Panc1 (cell line): Measurements from ENCODE around the gene LRRC1. TPM values are rescaled to one million over a fixed set of nuclear protein-coding genes. Genes with fewer than 3 reads are reported as not detected.

Experiments
- ATAC-seq: fragments of 200-7000 bp; cut with Tn5 transposase; 2 replicates; pipeline ENCODE4 v1.9.1; 2020; ENCODE audit warnings: mild to moderate bottlenecking, moderate library complexity
- BruUV-seq: library from RNA; stranded (reverse); fragments of 400-500 nt; replicated peaks from 2 replicates; lab custom pipeline; 2021; lab: Mats Ljungman, UMichigan
- CTCF ChIA-PET: fragments of 300-600 bp; sonication (Branson Sonifier 250); formaldehyde crosslinking; loops from one replicate; lab custom pipeline; 2022; ENCODE audit warnings: antibody characterized with exemption; lab: Charles Lee
- POLR2A ChIA-PET: fragments of 300-600 bp; sonication (Branson Sonifier 250); formaldehyde crosslinking; loops from one replicate; lab custom pipeline; 2022; ENCODE audit warnings: antibody characterized with exemption; lab: Charles Lee
- DNase-seq: peaks from one replicate; pipeline ENCODE4 v3.0.0-alpha.2; 2010; ENCODE audit warnings: low read depth, low spot score
- H3K27ac ChIP-seq: 2 replicates; pipeline ENCODE4 v1.5.1; 2011; ENCODE audit warnings: mild to moderate bottlenecking, low read length, inconsistent platforms
- H3K27me3 ChIP-seq: fragments of 200-500 bp; sonication (Bioruptor generic); 2 replicates; pipeline ENCODE4 v1.6.0; 2014; ENCODE audit warnings: low read length, inconsistent platforms; ENCODE audit not compliant: control insufficient read depth, insufficient read depth
- H3K36me3 ChIP-seq: fragments of 200-500 bp; sonication (Bioruptor generic); 2 replicates; pipeline ENCODE4 v1.5.1; 2014; ENCODE audit warnings: inconsistent platforms, mild to moderate bottlenecking, low read length, moderate library complexity; ENCODE audit not compliant: control insufficient read depth, insufficient read depth
- H3K4me1 ChIP-seq: 2 replicates; pipeline ENCODE4 v1.5.1; 2011; ENCODE audit warnings: inconsistent platforms, mild to moderate bottlenecking, low read length, moderate library complexity; ENCODE audit not compliant: control insufficient read depth, insufficient read depth
- H3K4me3 ChIP-seq, 2 experiments: 2 replicates each; pipeline ENCODE4 v1.5.1; 2011 to 2012; ENCODE audit warnings: low read depth in 2 of 2, low read length in 2 of 2, mild to moderate bottlenecking in 2 of 2, inconsistent platforms in 1 of 2, moderate library complexity in 1 of 2
- H3K9me3 ChIP-seq: fragments of 200-500 bp; sonication (Bioruptor generic); 2 replicates; pipeline ENCODE4 v1.5.1; 2014; ENCODE audit warnings: low read depth, mild to moderate bottlenecking, inconsistent platforms, low read length, moderate library complexity; ENCODE audit not compliant: control insufficient read depth, insufficient read depth
- CTCF ChIP-seq: fragments of 450-650 bp; IDR thresholded peaks from 2 replicates; pipeline ENCODE4 v1.5.1; 2017; ENCODE audit warnings: mild to moderate bottlenecking
- POLR2AphosphoS5 ChIP-seq: IDR thresholded peaks from 2 replicates; pipeline ENCODE4 v1.6.1; 2012; ENCODE audit warnings: mild to moderate bottlenecking, low read depth, low read length, moderate library complexity
- REST ChIP-seq, 2 experiments: IDR thresholded peaks; 2 replicates each; pipeline ENCODE4 v1.6.1; 2011 to 2012; ENCODE audit warnings: low read depth in 2 of 2, control low read depth in 1 of 2, low read length in 1 of 2, mild to moderate bottlenecking in 1 of 2, moderate library complexity in 1 of 2; ENCODE audit not compliant: insufficient read depth in 1 of 2
- SIN3A ChIP-seq: IDR thresholded peaks from 2 replicates; pipeline ENCODE4 v1.6.1; 2012; ENCODE audit warnings: low read depth, mild to moderate bottlenecking, low read length, moderate library complexity, borderline replicate concordance; ENCODE audit not compliant: insufficient read depth
- TCF7L2 ChIP-seq: IDR thresholded peaks from 2 replicates; pipeline ENCODE4 v1.6.1; 2011; ENCODE audit warnings: mild to moderate bottlenecking, low read depth, low read length, inconsistent platforms
- in situ Hi-C: cut with HindIII; loops from 2 replicates; pipeline ENCODE4 v1.10.0; 2016; ENCODE audit warnings: low sequenced_read_pairs, low pct_unique_long_range_greater_than_20kb
- intact Hi-C: fragments of 100-400 bp; cut with micrococcal nuclease; formaldehyde crosslinking; loops from one replicate; pipeline ENCODE4 v1.10.0; 2022; ENCODE audit not compliant: unreplicated experiment
- total RNA-seq: library from RNA; stranded (reverse); gene quantifications from one replicate; pipeline ENCODE4 v1.2.1, GENCODE V29; 2021; ENCODE audit not compliant: unreplicated experiment

The LRRC1 gene
- total RNA-seq, 1 experiment from 2014 or later: 13.8 TPM

DNA sequence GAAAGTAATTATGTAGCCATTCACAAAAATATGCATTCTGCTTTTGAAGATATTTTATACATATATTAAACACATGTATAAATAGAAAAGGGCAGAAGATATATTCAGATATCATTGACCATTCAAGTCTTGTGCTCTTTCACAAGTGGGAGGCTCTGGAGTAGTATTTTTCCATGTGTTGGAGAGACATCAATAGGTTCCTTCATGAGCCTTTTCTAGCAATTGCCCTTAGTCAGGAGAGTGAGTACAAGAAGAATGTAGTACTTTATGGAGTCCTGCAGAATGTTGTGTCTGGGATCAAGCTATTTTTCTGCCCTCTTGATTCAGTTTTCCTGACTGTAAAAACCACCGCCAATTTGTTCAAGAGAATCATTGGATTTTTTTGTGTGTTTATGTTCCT is 117.9 kb downstream of the LRRC1 start:
- Histone ChIP-seq H3K9me3 (no peaks in the 10 kb centered on the region), H3K36me3 (no peaks in the 10 kb centered on the region), H3K27me3 (no peaks in the 10 kb centered on the region), H3K27ac (no peak overlapping the region), H3K4me3 (no peak overlapping the region), H3K4me1 (no peaks in the 10 kb centered on the region)
- TF ChIP-seq CTCF: no peak
- no peak for TF ChIP-seq REST (IDR thresholded peaks at IDR 0.05; ENCODE audit: insufficient read depth in 1 of 2, low read depth in 2 of 2, low read length in 1 of 2)
- no peak for TF ChIP-seq POLR2AphosphoS5
- no peak for TF ChIP-seq SIN3A
- no TSS peak for BruUV-seq
- ATAC-seq (no peak), DNase-seq (no peak)
- in situ Hi-C loops: no loop called here
- ChIA-PET POLR2A (interaction anchor here (0.7 kb wide), 1 partner anchor 41 kb away, joined by 3 read pairs; no protein-coding TSS in a partner anchor), CTCF (interaction anchor here (0.6 kb wide), 1 partner anchor 32 kb away, joined by 3 read pairs; no protein-coding TSS in a partner anchor)
- intact Hi-C loops: no loop called here

- BruUV-seq: no TSS peak
- no peaks in the 10 kb centered on the region for H3K36me3 ChIP-seq
- no peak overlapping the region for H3K4me3 ChIP-seq
- intact Hi-C loops (no loop called here), in situ Hi-C loops (no loop called here)
- no peak for TF ChIP-seq REST (IDR thresholded peaks at IDR 0.05; ENCODE audit: insufficient read depth in 1 of 2, low read depth in 2 of 2, low read length in 1 of 2)
- no peak for TF ChIP-seq CTCF
- TF ChIP-seq SIN3A: no peak
- no peak for TF ChIP-seq POLR2AphosphoS5
- no peak for TF ChIP-seq TCF7L2
- no peaks in the 10 kb centered on the region for H3K27me3 ChIP-seq
- no peaks in the 10 kb centered on the region for H3K4me1 ChIP-seq
- POLR2A ChIA-PET: interaction anchor here (0.7 kb wide), 1 partner anchor 41 kb away, joined by 3 read pairs; no protein-coding TSS in a partner anchor
- CTCF ChIA-PET: interaction anchor here (0.6 kb wide), 1 partner anchor 31 kb away, joined by 3 read pairs; no protein-coding TSS in a partner anchor
- H3K9me3 ChIP-seq: no peaks in the 10 kb centered on the region
- ATAC-seq (no peak), DNase-seq (no peak)
- H3K27ac ChIP-seq: no peak overlapping the region
These were observed 118.5 kb downstream of the LRRC1 start for GRCh38 chr6:53913286-53913685.
